Endothelial cell of umbilical vein (primary cell): ENCODE data around the gene PSMB5.

ENCODE experiments used
- EZH2 ChIP-seq: IDR thresholded peaks from 2 replicates; pipeline ENCODE4 v1.6.1; 2012; ENCODE audit warnings: borderline replicate concordance, low read depth, mild to moderate bottlenecking, moderate library complexity, low read length, inconsistent platforms; ENCODE audit not compliant: severe bottlenecking
- FOS ChIP-seq: IDR thresholded peaks from 2 replicates; pipeline ENCODE4 v1.6.1; 2011; ENCODE audit warnings: mild to moderate bottlenecking, low read length, moderate library complexity, borderline replicate concordance; ENCODE audit not compliant: insufficient read depth
- GATA2 ChIP-seq: IDR thresholded peaks from 2 replicates; pipeline ENCODE4 v1.7.0; 2011; ENCODE audit warnings: low read depth, mild to moderate bottlenecking, moderate library complexity, mixed read lengths, low read length; ENCODE audit not compliant: insufficient read length, insufficient read depth
- JUN ChIP-seq: IDR thresholded peaks from 2 replicates; pipeline ENCODE4 v1.6.1; 2011; ENCODE audit warnings: borderline replicate concordance, low read depth; ENCODE audit not compliant: insufficient read length, insufficient read depth
- POLR2A ChIP-seq: IDR thresholded peaks from 2 replicates; pipeline ENCODE4 v1.6.1; 2012; ENCODE audit warnings: low read depth, mild to moderate bottlenecking, control low read depth, low read length
- POLR2AphosphoS5 ChIP-seq: IDR thresholded peaks from 2 replicates; pipeline ENCODE4 v1.6.1; 2012; ENCODE audit warnings: low read depth, mild to moderate bottlenecking, control low read depth, low read length, moderate library complexity; ENCODE audit not compliant: insufficient read depth
- TF ChIP-seq, protein P1 (sequence below), 2 donors: IDR thresholded peaks; 1 replicate in 1 of 2; 2 replicates in 1 of 2; pipeline ENCODE4 v1.5.1; 2011; ENCODE audit warnings: low read length in 2 of 2, mild to moderate bottlenecking in 2 of 2, moderate library complexity in 2 of 2, control low read depth in 1 of 2, inconsistent platforms in 1 of 2, low read depth in 1 of 2; ENCODE audit not compliant: insufficient read depth in 1 of 2; ENCODE audit errors: extremely low read depth in 1 of 2
- TF ChIP-seq, protein P2 (sequence below): IDR thresholded peaks from 2 replicates; pipeline ENCODE4 v1.6.1; 2011; ENCODE audit not compliant: insufficient read depth, insufficient read length

DNA sequence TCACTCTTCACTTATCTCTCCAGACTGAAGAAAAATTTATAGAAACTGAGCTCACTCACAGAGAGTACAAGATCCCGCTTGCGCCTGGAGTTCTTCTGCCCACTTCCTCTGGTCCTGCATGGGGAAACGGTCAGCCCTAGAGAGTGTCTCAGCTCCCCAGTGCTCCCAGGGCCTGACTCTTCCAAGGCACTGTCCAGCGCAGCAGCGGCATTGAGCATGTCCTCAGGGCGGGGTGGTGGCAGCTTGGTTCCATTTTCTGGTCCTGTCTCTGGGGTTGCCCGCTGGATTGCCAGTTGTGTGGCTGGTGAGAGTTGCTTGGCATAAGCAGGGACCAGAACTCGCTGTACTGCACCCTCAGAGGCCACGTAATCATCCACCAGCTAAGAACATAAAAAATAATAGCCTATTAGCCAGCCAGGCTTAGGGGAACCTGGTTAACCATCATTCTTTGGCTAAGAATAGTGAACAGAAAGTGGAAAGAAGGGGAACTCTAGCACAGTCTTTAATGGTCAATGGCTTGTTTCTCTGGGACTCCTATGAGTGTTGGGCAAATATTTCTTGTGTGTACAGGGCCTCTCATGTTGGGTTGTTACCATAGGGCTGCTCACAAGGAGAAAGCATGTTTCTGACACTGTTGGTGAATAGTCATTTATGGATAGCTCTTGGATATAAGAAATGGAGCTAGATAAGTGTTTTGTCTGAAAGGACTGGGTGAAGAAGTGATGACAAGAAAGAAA lies 38.6 kb downstream of the PSMB5 start:
- TF ChIP-seq POLR2AphosphoS5 (no peak), POLR2A (no peak), GATA2 (no peak), EZH2 (no peak), FOS (no peak), JUN (no peak)
- TF ChIP-seq, protein P1, sequence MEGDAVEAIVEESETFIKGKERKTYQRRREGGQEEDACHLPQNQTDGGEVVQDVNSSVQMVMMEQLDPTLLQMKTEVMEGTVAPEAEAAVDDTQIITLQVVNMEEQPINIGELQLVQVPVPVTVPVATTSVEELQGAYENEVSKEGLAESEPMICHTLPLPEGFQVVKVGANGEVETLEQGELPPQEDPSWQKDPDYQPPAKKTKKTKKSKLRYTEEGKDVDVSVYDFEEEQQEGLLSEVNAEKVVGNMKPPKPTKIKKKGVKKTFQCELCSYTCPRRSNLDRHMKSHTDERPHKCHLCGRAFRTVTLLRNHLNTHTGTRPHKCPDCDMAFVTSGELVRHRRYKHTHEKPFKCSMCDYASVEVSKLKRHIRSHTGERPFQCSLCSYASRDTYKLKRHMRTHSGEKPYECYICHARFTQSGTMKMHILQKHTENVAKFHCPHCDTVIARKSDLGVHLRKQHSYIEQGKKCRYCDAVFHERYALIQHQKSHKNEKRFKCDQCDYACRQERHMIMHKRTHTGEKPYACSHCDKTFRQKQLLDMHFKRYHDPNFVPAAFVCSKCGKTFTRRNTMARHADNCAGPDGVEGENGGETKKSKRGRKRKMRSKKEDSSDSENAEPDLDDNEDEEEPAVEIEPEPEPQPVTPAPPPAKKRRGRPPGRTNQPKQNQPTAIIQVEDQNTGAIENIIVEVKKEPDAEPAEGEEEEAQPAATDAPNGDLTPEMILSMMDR (IDR thresholded peaks at IDR 0.05; ENCODE audit: extremely low read depth in 1 of 2, insufficient read depth in 1 of 2, low read depth in 1 of 2, low read length in 2 of 2) = no peak
- TF ChIP-seq, protein P2, sequence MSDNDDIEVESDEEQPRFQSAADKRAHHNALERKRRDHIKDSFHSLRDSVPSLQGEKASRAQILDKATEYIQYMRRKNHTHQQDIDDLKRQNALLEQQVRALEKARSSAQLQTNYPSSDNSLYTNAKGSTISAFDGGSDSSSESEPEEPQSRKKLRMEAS = no peak
